ENCODE measurements around the gene SCML1.
A peak's percentile ranks its signal among the peaks of the same experiment; 100 is the strongest.

Gene SCML1

DNA sequence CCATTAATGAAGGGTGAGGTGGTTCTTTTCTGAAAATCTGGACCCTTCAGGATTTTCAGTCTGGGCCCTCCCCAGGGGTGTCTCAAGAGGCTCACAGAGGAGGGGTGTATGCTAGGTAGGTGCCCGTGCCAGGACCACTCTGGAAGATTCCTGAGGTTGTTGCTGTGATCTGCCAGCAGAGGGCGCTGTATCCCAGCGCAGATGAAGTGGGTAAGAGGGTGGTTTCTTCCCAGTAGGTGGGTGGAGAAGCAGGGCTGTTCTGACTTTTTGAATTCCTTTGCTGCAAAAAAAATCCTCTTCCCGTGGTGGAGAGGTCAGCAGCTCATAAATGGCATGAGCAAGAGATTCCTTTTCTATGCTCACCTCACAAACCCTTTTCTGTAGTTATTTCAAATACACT, 51.1 kb downstream of the SCML1 start:
- TF ChIP-seq, protein P1, sequence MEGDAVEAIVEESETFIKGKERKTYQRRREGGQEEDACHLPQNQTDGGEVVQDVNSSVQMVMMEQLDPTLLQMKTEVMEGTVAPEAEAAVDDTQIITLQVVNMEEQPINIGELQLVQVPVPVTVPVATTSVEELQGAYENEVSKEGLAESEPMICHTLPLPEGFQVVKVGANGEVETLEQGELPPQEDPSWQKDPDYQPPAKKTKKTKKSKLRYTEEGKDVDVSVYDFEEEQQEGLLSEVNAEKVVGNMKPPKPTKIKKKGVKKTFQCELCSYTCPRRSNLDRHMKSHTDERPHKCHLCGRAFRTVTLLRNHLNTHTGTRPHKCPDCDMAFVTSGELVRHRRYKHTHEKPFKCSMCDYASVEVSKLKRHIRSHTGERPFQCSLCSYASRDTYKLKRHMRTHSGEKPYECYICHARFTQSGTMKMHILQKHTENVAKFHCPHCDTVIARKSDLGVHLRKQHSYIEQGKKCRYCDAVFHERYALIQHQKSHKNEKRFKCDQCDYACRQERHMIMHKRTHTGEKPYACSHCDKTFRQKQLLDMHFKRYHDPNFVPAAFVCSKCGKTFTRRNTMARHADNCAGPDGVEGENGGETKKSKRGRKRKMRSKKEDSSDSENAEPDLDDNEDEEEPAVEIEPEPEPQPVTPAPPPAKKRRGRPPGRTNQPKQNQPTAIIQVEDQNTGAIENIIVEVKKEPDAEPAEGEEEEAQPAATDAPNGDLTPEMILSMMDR (IDR thresholded peaks at IDR 0.05; ENCODE audit: insufficient read depth, low read depth, low read length, missing control alignments): peak; percentile 75
- H3K4me3 ChIP-seq (ENCODE audit: low read length): no peak overlapping the region
- peak; percentile 25 for DNase-seq (ENCODE audit: low read depth)

DNA sequence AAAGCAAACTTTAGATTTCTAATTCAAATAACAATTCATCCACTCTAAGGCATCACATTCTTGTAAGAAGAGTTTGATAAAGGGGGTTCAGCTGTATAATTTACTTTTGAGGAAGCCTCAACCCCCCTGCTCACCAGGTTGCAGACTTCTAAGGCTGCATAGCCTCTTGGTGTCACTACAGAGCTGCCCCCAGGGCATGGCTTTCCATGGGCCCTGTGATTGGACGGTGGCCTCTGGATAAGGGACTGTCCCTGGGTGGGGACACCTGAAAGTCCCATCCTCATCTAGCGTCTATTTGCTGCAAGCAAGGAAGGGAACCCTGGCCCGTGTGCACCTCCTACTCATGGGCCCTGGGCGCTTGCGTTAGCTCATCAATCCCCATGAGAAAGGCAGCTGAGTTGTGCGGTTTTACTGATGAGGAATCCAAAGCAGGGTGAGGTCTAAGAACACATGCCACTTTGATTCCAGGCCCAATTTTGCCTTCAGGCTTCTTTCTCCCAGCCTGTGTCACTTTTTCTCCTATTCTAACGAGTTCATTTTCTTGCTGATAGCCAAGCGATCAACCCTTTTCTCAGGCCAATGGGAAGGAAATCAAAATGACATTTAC, 51.8 kb downstream of the SCML1 start:
- DNase-seq (ENCODE audit: low read depth): no peak
- no peak overlapping the region for H3K4me3 ChIP-seq (ENCODE audit: low read length)
- TF ChIP-seq, protein P1 (IDR thresholded peaks at IDR 0.05; ENCODE audit: insufficient read depth, low read depth, low read length, missing control alignments): no peak

DNA sequence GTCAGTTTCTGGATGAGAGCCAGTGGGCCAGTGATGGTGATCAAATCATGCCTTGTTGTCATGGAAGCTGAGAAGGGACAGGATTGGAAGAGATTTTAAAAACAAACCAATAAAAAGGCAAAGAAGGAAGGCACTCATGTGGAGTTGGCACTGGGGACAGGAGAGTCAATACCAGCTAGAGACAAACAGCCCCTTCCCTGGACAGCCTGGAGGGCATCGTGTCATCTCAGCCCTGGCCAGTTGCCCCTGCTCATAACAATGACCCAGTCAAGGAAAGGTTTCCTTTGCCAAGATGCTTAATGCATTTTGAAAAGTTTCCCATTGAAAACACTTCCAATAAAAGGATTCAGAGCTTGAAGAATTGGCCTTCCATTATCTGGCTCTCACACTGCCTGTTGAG, 55.5 kb downstream of the SCML1 start:
- TF ChIP-seq, protein P1 (IDR thresholded peaks at IDR 0.05; ENCODE audit: insufficient read depth, low read depth, low read length, missing control alignments): no peak
- no peak for DNase-seq (ENCODE audit: low read depth)
- H3K4me3 ChIP-seq (ENCODE audit: low read length): no peak overlapping the region

DNA sequence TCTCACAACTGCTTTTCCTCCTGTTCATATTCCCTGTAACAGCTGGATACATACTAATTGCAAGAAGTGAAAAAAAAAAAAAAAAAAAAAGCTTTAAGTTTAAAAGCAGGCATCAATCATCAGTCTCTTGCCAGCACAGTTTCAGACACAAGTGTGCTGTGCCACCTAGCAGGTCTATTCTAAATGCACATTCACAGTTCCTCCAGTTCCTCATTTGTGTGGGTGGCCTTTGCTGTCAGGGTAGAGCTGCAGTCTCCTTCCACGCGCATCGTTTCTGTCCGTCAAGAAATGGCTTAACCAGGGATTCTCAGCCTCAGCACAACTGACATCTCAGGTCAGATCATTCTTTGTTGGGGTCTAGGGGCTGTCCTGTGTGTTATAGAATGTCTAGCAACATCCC, 61.6 kb downstream of the SCML1 start:
- TF ChIP-seq, protein P1 (IDR thresholded peaks at IDR 0.05; ENCODE audit: insufficient read depth, low read depth, low read length, missing control alignments): no peak
- no peak for DNase-seq (ENCODE audit: low read depth)
- H3K4me3 ChIP-seq (ENCODE audit: low read length): no peak overlapping the region

DNA sequence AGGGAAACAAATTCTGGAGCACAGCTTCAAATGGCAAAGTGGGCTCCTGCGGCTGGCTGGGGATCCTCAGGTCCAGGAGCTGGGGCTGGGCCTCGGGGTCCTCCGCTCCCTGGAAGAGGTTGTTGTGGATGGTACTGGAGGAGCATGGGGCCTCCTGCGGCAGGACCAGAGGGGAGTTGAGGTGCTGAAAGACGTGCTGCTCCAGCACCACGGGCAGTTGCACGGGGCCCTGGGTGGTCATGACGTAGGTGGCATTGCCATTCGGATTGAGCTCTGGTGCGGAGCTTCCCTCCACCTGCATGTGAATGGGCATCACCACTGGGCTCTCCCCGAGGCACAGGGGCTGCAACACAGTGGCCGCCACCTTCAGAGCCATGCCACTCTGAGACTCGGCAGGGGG, 64.1 kb downstream of the SCML1 start:
- H3K4me3 ChIP-seq (ENCODE audit: low read length): no peak overlapping the region
- no peak for DNase-seq (ENCODE audit: low read depth)
- TF ChIP-seq, protein P1 (IDR thresholded peaks at IDR 0.05; ENCODE audit: insufficient read depth, low read depth, low read length, missing control alignments): no peak

DNA sequence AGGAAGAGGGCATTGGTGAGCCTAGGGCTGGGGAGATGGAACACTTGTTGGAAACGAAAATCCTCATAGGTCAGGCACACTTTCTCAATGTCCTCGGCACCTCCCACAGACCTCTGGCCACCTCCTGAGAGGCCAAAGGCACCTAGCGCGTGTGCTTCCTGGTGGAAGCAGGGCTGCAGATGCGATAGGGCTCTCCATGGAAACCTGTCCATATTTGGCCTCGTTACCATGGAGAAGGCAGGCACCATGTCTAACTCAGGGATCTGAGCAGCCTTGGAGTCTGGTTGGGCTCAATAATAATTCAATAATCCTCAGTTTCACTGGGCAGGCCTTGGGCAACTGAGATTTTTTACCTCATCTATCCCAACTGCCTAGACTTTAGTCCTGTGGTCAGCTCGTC, 65.5 kb downstream of the SCML1 start:
- TF ChIP-seq, protein P1 (IDR thresholded peaks at IDR 0.05; ENCODE audit: insufficient read depth, low read depth, low read length, missing control alignments): no peak
- DNase-seq (ENCODE audit: low read depth): no peak
- no peak overlapping the region for H3K4me3 ChIP-seq (ENCODE audit: low read length)

DNA sequence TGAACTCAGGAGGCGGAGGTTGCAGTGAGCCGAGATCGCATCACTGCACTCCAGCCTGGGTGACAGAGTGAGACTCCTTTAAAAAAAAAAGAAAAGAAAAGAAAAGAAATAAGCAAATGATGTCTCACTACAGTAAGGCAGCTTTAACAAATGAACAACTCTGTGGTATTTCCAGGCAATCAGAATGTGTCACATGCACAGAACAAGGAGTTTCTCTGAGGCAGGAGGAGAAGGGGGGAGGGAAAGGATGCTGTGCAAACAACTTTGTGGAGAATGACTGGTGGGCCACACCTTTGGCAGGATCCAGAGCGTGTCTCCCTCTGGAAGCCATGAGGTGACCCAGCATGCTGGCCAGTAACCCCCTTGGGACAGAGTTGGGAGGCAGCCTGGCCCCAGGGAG, 66.2 kb downstream of the SCML1 start:
- DNase-seq (ENCODE audit: low read depth): no peak
- TF ChIP-seq, protein P1 (IDR thresholded peaks at IDR 0.05; ENCODE audit: insufficient read depth, low read depth, low read length, missing control alignments): no peak
- H3K4me3 ChIP-seq (ENCODE audit: low read length): no peak overlapping the region
